Activated T-cell treated with anti-CD3 and anti-CD28 coated beads for 24 hours (primary cell): Measurements from ENCODE around the gene COLGALT1.
"Not testable (repeated sequence)": the region's sequence is repeated elsewhere in the genome, so short reads cannot be mapped to it uniquely, and the experiment has no call there.

ENCODE experiments used
- DNase-seq: peaks from one replicate; pipeline ENCODE4 v3.0.0-alpha.2; 2020; ENCODE audit warnings: low read depth

The COLGALT1 gene

GRCh38 chr19:17560205-17560595 is 4.8 kb downstream of the COLGALT1 start:
- no peak for DNase-seq

GRCh38 chr19:17562097-17562496 is 6.6 kb downstream of the COLGALT1 start:
- no peak for DNase-seq

GRCh38 chr19:17562561-17562960 is 7.1 kb downstream of the COLGALT1 start:
- DNase-seq: no peak

GRCh38 chr19:17564781-17565180 is 9.3 kb downstream of the COLGALT1 start:
- no peak for DNase-seq

GRCh38 chr19:17565611-17566010 is 10.2 kb downstream of the COLGALT1 start:
- DNase-seq: no peak

GRCh38 chr19:17567940-17568339 is 12.5 kb downstream of the COLGALT1 start:
- DNase-seq: no peak

- not testable (repeated sequence) for DNase-seq
Measured at GRCh38 chr19:17570291-17570690, 14.8 kb downstream of the COLGALT1 start.

GRCh38 chr19:17570791-17571190 is 15.3 kb downstream of the COLGALT1 start:
- DNase-seq: no peak

- DNase-seq: no peak
Measured at GRCh38 chr19:17572638-17573037, 17.2 kb downstream of the COLGALT1 start.

- DNase-seq: no peak
Measured at GRCh38 chr19:17575871-17576757, 20.7 kb downstream of the COLGALT1 start.

GRCh38 chr19:17576758-17577456 is 21.5 kb downstream of the COLGALT1 start:
- peak; percentile 33 for DNase-seq

GRCh38 chr19:17577457-17578097 is 22.1 kb downstream of the COLGALT1 start:
- DNase-seq: no peak

- DNase-seq: no peak
Measured at GRCh38 chr19:17579661-17580244, 24.3 kb downstream of the COLGALT1 start.

GRCh38 chr19:17580470-17581144 is 25.2 kb downstream of the COLGALT1 start:
- DNase-seq: no peak

GRCh38 chr19:17581211-17581874 is 25.9 kb downstream of the COLGALT1 start:
- no peak for DNase-seq

GRCh38 chr19:17582613-17583012 is 27.2 kb downstream of the COLGALT1 start:
- DNase-seq: no peak

GRCh38 chr19:17584132-17584531 is 28.7 kb downstream of the COLGALT1 start:
- no peak for DNase-seq

- not testable (repeated sequence) for DNase-seq
Measured at GRCh38 chr19:17585395-17585794, 29.9 kb downstream of the COLGALT1 start.

- no peak for DNase-seq
Measured at GRCh38 chr19:17590866-17591265, 35.4 kb downstream of the COLGALT1 start.

GRCh38 chr19:17594296-17594695 is 38.8 kb downstream of the COLGALT1 start:
- not testable (repeated sequence) for DNase-seq

GRCh38 chr19:17598063-17598462 is 42.6 kb downstream of the COLGALT1 start:
- DNase-seq: not testable (repeated sequence)
